Measurements from ENCODE around the gene AFF3.

Gene AFF3

GRCh38 chr2:99903981-99904380 lies 238.4 kb downstream of the AFF3 start (continued):
- TF ChIP-seq CREB5 (CRISPR knock-in tag; IDR thresholded peaks at IDR 0.05; ENCODE audit: low read depth) (no peak), RARB (CRISPR knock-in tag; IDR thresholded peaks at IDR 0.05) (no peak), TSHZ2 (CRISPR knock-in tag; IDR thresholded peaks at IDR 0.05) (no peak), PPARA (CRISPR knock-in tag; IDR thresholded peaks at IDR 0.05; ENCODE audit: borderline replicate concordance) (no peak)
- TF ChIP-seq, protein P1, sequence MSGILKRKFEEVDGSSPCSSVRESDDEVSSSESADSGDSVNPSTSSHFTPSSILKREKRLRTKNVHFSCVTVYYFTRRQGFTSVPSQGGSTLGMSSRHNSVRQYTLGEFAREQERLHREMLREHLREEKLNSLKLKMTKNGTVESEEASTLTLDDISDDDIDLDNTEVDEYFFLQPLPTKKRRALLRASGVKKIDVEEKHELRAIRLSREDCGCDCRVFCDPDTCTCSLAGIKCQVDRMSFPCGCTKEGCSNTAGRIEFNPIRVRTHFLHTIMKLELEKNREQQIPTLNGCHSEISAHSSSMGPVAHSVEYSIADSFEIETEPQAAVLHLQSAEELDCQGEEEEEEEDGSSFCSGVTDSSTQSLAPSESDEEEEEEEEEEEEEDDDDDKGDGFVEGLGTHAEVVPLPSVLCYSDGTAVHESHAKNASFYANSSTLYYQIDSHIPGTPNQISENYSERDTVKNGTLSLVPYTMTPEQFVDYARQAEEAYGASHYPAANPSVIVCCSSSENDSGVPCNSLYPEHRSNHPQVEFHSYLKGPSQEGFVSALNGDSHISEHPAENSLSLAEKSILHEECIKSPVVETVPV (CRISPR knock-in tag; IDR thresholded peaks at IDR 0.05), result no peak

DNA sequence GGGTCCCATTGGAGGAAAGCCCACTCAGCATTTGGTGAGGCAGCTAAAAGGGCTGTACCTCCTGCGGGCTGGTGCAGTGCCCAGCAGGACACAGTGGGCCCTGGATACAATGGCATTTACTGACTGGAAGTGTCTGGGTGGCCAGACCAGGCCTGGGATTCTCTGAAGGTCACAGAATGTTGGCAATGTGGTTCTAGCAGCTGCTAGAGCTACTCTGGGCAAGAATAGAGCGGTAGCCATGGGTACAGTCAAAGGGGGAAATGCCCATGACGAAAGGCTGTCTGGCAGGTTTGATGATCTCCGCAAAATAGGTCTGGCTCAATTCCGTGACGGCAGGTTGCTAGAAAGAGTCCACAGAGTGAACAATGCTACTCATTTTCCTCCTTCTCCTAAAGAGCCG lies 241.8 kb downstream of the AFF3 start:
- no peak for ATAC-seq
- TF ChIP-seq TSHZ2 (CRISPR knock-in tag; IDR thresholded peaks at IDR 0.05) (no peak), ARNTL (CRISPR knock-in tag; IDR thresholded peaks at IDR 0.05; ENCODE audit: borderline replicate concordance, low read depth) (no peak)

DNA sequence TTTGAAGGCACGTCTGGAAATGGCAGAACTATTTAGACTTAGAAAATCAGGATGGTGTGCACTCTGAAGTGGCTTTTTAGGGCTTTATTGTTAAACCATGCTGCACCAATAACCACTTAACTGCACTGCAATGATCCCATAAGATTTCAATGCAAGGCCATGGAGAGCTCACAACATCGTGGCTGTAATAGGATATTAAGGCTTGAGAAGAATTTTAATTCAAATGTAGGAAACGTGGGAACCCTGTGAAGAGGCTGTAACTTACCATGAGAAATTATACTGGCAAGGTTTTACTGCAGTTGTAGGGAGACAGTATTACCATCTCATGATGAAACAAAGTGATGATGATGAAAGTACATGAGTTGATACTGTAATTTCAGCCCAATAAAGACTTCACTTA lies 242.5 kb downstream of the AFF3 start:
- ATAC-seq, result no peak
- TF ChIP-seq ZFP30 (CRISPR knock-in tag; IDR thresholded peaks at IDR 0.05) (no peak), ARNTL (CRISPR knock-in tag; IDR thresholded peaks at IDR 0.05; ENCODE audit: borderline replicate concordance, low read depth) (no peak), ISL1 (CRISPR knock-in tag; IDR thresholded peaks at IDR 0.05) (no peak), TSHZ2 (CRISPR knock-in tag; IDR thresholded peaks at IDR 0.05) (no peak), PPARA (CRISPR knock-in tag; IDR thresholded peaks at IDR 0.05; ENCODE audit: borderline replicate concordance) (no peak), ZFP3 (CRISPR knock-in tag; IDR thresholded peaks at IDR 0.05) (no peak)
- TF ChIP-seq, protein P2, sequence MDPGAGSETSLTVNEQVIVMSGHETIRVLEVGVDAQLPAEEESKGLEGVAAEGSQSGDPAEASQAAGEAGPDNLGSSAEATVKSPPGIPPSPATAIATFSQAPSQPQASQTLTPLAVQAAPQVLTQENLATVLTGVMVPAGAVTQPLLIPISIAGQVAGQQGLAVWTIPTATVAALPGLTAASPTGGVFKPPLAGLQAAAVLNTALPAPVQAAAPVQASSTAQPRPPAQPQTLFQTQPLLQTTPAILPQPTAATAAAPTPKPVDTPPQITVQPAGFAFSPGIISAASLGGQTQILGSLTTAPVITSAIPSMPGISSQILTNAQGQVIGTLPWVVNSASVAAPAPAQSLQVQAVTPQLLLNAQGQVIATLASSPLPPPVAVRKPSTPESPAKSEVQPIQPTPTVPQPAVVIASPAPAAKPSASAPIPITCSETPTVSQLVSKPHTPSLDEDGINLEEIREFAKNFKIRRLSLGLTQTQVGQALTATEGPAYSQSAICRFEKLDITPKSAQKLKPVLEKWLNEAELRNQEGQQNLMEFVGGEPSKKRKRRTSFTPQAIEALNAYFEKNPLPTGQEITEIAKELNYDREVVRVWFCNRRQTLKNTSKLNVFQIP (CRISPR knock-in tag; IDR thresholded peaks at IDR 0.05; ENCODE audit: borderline replicate concordance, low read depth), result no peak

DNA sequence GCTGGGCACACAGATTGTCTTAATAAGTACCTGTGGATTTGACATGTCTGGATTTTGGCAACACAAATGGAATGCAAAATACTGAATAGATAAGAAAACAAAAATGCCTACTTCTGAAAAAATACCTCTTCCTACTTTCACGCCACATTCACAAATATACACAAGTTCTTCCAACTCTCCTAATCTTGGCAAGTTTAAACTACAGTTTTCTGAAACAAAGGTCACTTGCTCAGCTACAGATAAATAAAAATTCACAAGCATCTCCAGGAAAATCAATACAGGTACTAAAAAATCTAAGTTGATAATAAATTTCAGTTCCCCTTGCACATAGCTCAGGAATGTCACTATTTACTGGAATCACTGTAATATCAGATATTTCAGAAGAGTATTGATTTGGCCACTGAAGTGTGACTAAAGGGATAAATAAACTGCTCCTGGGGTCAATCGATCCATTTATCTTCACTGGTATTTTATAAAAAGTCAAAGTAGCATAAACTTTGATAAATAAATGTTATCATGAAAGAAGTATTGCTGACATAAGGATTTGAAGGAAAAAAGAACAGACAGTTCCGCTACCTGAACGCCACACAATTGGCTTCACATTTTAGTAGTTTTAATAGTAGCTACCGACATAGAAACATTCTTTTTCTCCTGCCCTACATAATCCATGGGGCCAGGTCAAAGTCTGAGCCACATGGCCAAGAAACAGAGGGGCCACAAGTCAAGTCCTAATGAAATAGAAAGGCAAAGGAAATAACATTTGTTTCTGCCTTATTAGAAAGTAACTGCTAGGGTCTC lies 243.1 kb downstream of the AFF3 start:
- no peak for ATAC-seq
- TF ChIP-seq OSR1 (CRISPR knock-in tag; IDR thresholded peaks at IDR 0.05) (no peak), ZFP3 (CRISPR knock-in tag; IDR thresholded peaks at IDR 0.05) (no peak)
- TF ChIP-seq, protein P3, sequence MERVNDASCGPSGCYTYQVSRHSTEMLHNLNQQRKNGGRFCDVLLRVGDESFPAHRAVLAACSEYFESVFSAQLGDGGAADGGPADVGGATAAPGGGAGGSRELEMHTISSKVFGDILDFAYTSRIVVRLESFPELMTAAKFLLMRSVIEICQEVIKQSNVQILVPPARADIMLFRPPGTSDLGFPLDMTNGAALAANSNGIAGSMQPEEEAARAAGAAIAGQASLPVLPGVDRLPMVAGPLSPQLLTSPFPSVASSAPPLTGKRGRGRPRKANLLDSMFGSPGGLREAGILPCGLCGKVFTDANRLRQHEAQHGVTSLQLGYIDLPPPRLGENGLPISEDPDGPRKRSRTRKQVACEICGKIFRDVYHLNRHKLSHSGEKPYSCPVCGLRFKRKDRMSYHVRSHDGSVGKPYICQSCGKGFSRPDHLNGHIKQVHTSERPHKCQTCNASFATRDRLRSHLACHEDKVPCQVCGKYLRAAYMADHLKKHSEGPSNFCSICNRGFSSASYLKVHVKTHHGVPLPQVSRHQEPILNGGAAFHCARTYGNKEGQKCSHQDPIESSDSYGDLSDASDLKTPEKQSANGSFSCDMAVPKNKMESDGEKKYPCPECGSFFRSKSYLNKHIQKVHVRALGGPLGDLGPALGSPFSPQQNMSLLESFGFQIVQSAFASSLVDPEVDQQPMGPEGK (CRISPR knock-in tag; IDR thresholded peaks at IDR 0.05; ENCODE audit: borderline replicate concordance), result no peak

All from SK-N-SH treated with all-trans-retinoic acid at 6 μM for 48 hours (cell line).